DMS153 treated with DMSO at 0.1 percent for 48 hours (cell line): ENCODE results near the gene MRPL3.

ENCODE experiments used
- DNase-seq: peaks from one replicate; lab custom pipeline; 2025; ENCODE audit not compliant: unreplicated experiment; lab: John Stamatoyannopoulos, UW

The MRPL3 gene

GRCh38 chr3:131417751-131418150 lies 85.0 kb downstream of the MRPL3 start:
- no peak for DNase-seq
